K562 (cell line): ENCODE measurements around the gene SNX19. TPM values are rescaled to one million over a fixed set of nuclear protein-coding genes. Genes with fewer than 3 reads are reported as not detected.

Source experiments
- ATAC-seq: fragments of 200-7000 bp; cut with Tn5 transposase; 3 replicates; pipeline ENCODE4 v1.9.1; 2020; ENCODE audit warnings: moderate library complexity
- BruUV-seq: library from RNA; stranded (reverse); fragments of 400-500 nt; replicated peaks from 2 replicates; lab custom pipeline; 2021; lab: Mats Ljungman, UMichigan
- CTCF ChIA-PET: fragments of 300-600 bp; formaldehyde crosslinking; extraction: SDS; loops from one replicate; lab custom pipeline; 2021; ENCODE audit warnings: low intra/inter-chr PET ratio; lab: Yijun Ruan, JAX
- POLR2A ChIA-PET: fragments of 300-600, 350-650 bp; sonication (Branson Sonifier 250); formaldehyde crosslinking; extraction: SDS; loops from one replicate; lab custom pipeline; 2021; ENCODE audit warnings: antibody characterized with exemption, inconsistent platforms; lab: Yijun Ruan, JAX
- DNase-seq, 4 experiments: peaks; one replicate each; pipeline versions ENCODE4 v3.0.0 to v3.0.0-alpha.2; 2011 to 2018; ENCODE audit warnings: low spot score in 3 of 4, mixed read lengths in 3 of 4; ENCODE audit errors: extremely low read depth in 1 of 4
- FAIRE-seq: peaks from 2 replicates; lab custom pipeline; 2011; peaks lifted over from hg19 to GRCh38; lab: Jason Lieb, UNC
- H2AFZ ChIP-seq: 2 replicates; pipeline ENCODE4 v1.6.0; 2011; ENCODE audit warnings: low read depth, low read length, control low read depth, inconsistent platforms
- H3K27ac ChIP-seq: fragments of 200-600 bp; 3 replicates; pipeline ENCODE4 v1.8.0; 2011; ENCODE audit warnings: low read depth, mild to moderate bottlenecking, control low read depth, inconsistent platforms, low read length, moderate library complexity, mixed read lengths; ENCODE audit errors: extremely low read depth
- H3K27me3 ChIP-seq, 2 experiments: fragments of 300-600 bp in 1 of 2; 2 replicates in 1 of 2; 3 replicates in 1 of 2; pipeline versions ENCODE4 v1.6.0 to v1.8.0; 2011; ENCODE audit warnings: inconsistent platforms in 2 of 2, low read length in 2 of 2, mild to moderate bottlenecking in 1 of 2, mixed read lengths in 1 of 2, moderate library complexity in 1 of 2; ENCODE audit not compliant: control insufficient read depth in 2 of 2, insufficient read depth in 2 of 2
- H3K36me3 ChIP-seq: fragments of 300-600 bp; 3 replicates; pipeline ENCODE4 v1.8.0; 2011; ENCODE audit warnings: mild to moderate bottlenecking, low read length, inconsistent platforms; ENCODE audit not compliant: control insufficient read depth, insufficient read depth
- H3K4me1 ChIP-seq, 2 experiments: fragments of 200-600 bp in 1 of 2; replicated peaks in 1 of 2; 2 replicates in 1 of 2; 3 replicates in 1 of 2; pipeline versions ENCODE4 v1.5.1 to v1.8.0; 2011; ENCODE audit warnings: inconsistent platforms in 2 of 2, low read length in 2 of 2, mild to moderate bottlenecking in 1 of 2, mixed read lengths in 1 of 2, moderate library complexity in 1 of 2; ENCODE audit not compliant: control insufficient read depth in 2 of 2, insufficient read depth in 2 of 2
- H3K4me2 ChIP-seq: 2 replicates; pipeline ENCODE4 v1.6.1; 2011; ENCODE audit warnings: low read length, control low read depth, inconsistent platforms, mixed read lengths; ENCODE audit not compliant: insufficient read depth
- H3K4me3 ChIP-seq: fragments of 200-600 bp; sonication (generic), shearing (Covaris generic); 2 replicates; pipeline ENCODE4 v1.5.1; 2016; ENCODE audit warnings: control low read depth, inconsistent platforms
- H3K79me2 ChIP-seq: fragments of 200-600 bp; 3 replicates; pipeline ENCODE4 v1.8.0; 2011; ENCODE audit warnings: low read length, inconsistent platforms; ENCODE audit not compliant: control insufficient read depth, insufficient read depth
- H3K9ac ChIP-seq, 2 experiments: 2 replicates each; pipeline versions ENCODE4 v1.6.0 to v1.6.1; 2011; ENCODE audit warnings: low read depth in 2 of 2, low read length in 2 of 2, control low read depth in 1 of 2, inconsistent platforms in 1 of 2, mild to moderate bottlenecking in 1 of 2, mixed read lengths in 1 of 2; ENCODE audit not compliant: insufficient read depth in 1 of 2
- H3K9me1 ChIP-seq: one replicate; pipeline ENCODE4 v1.6.0; 2011; ENCODE audit warnings: inconsistent platforms, mild to moderate bottlenecking, low read length, moderate library complexity; ENCODE audit not compliant: control insufficient read depth, insufficient read depth
- H3K9me3 ChIP-seq: replicated peaks from 2 replicates; pipeline ENCODE4 v1.5.1; 2011; ENCODE audit warnings: low read depth, low read length, inconsistent platforms; ENCODE audit not compliant: control insufficient read depth, insufficient read depth
- H4K20me1 ChIP-seq: replicated peaks from 2 replicates; pipeline ENCODE4 v1.6.1; 2011; ENCODE audit warnings: low read length, inconsistent platforms, mixed read lengths; ENCODE audit not compliant: control insufficient read depth, insufficient read depth
- CBFA2T3 ChIP-seq: fragments of 450-650 bp; IDR thresholded peaks from 2 replicates; pipeline ENCODE4 v1.6.1; 2017
- CBX1 ChIP-seq: sonication (generic); IDR thresholded peaks from 2 replicates; pipeline ENCODE4 v1.6.1; 2016; ENCODE audit warnings: antibody characterized with exemption, low read depth, mild to moderate bottlenecking
- CREBBP ChIP-seq: IDR thresholded peaks from one replicate; pipeline ENCODE4 v1.6.1; 2012; ENCODE audit warnings: low read depth, mild to moderate bottlenecking, control low read depth, inconsistent platforms, low read length
- RBBP5 ChIP-seq: fragments of 200-600 bp; sonication (generic); IDR thresholded peaks from 2 replicates; pipeline ENCODE4 v1.6.1; 2012; ENCODE audit warnings: borderline replicate concordance, mild to moderate bottlenecking, low read length, control low read depth, inconsistent platforms; ENCODE audit not compliant: insufficient read depth, poor library complexity, severe bottlenecking
- RBFOX2 ChIP-seq: fragments of 200-400 bp; formaldehyde crosslinking; IDR thresholded peaks from 2 replicates; pipeline ENCODE4 v1.6.1; 2017; ENCODE audit warnings: low read depth, mild to moderate bottlenecking, low read length, moderate library complexity
- SREBF1 ChIP-seq: fragments of 150-350 bp; IDR thresholded peaks from 2 replicates; pipeline ENCODE4 v1.6.1; 2014; ENCODE audit warnings: antibody characterized with exemption, low read depth, low read length, borderline replicate concordance
- TEAD4 ChIP-seq, 2 experiments: sonication (generic) in 1 of 2; formaldehyde crosslinking in 1 of 2; IDR thresholded peaks; 2 replicates each; pipeline versions ENCODE4 v1.6.1 to v1.8.0; 2012 to 2022; ENCODE audit warnings: borderline replicate concordance in 1 of 2, inconsistent platforms in 1 of 2, low read length in 1 of 2, mild to moderate bottlenecking in 1 of 2, missing genetic modification reagents in 1 of 2
- TOE1 ChIP-seq, 2 experiments: fragments of 450-650 bp in 1 of 2; sonication (generic) in 1 of 2; formaldehyde crosslinking in 1 of 2; IDR thresholded peaks; 2 replicates each; pipeline versions ENCODE4 v1.7.1 to v1.8.0; 2016 to 2022; ENCODE audit warnings: borderline replicate concordance in 2 of 2, mild to moderate bottlenecking in 2 of 2, antibody characterized with exemption in 1 of 2, inconsistent platforms in 1 of 2, low read depth in 1 of 2, missing genetic modification reagents in 1 of 2, moderate library complexity in 1 of 2
- U2AF1 ChIP-seq: fragments of 200-400 bp; formaldehyde crosslinking; optimal IDR thresholded peaks from 2 replicates; pipeline ENCODE3; 2017; ENCODE audit warnings: mild to moderate bottlenecking, low read depth, low read length, moderate library complexity
- in situ Hi-C: fragments of 300-500 bp; cut with MboI; formaldehyde crosslinking; loops from 4 replicates; pipeline ENCODE4 v1.15.0; 2018; ENCODE audit warnings: inconsistent platforms, mixed read lengths
- intact Hi-C: fragments of 100-400 bp; cut with micrococcal nuclease; formaldehyde crosslinking; loops from 2 replicates; pipeline ENCODE4 v1.14.2; 2022
- polyA plus RNA-seq, 8 experiments: library from polyadenylated mRNA; depleted of rRNA in 4 of 8; stranded (reverse) in 5 of 8; unstranded in 3 of 8; fragments of >200 nt; fragmentation: Nextera tagmentation in 2 of 8; fragmentation: Illumina TruSeq in 1 of 8; extraction: Ambion mirVana in 2 of 8; extraction: Trizol in 1 of 8; gene quantifications; 2 replicates each; pipeline versions ENCODE4 v1.2.1 to v1.2.3, GENCODE V29; 2011 to 2014; ENCODE audit warnings: inconsistent platforms in 1 of 8, missing spikeins in 1 of 8
- total RNA-seq, 7 experiments: library from RNA; depleted of rRNA in 6 of 7; stranded (reverse); fragments of >200 nt in 6 of 7; fragmentation: Illumina TruSeq in 2 of 7; extraction: Trizol in 2 of 7; gene quantifications; 2 replicates each; pipeline versions ENCODE4 v1.2.1 to v1.2.3, GENCODE V29; 2011 to 2021; ENCODE audit warnings: low replicate concordance in 1 of 7
- TF ChIP-seq, protein P1 (sequence below): fragments of 450-650 bp; formaldehyde crosslinking; conservative IDR thresholded peaks from 2 replicates; pipeline ENCODE4 v1.4.0; 2022; ENCODE audit warnings: mild to moderate bottlenecking, missing genetic modification characterization
- TF ChIP-seq, protein P2 (sequence below): fragments of 250-450 bp; sonication (Bioruptor Pico); IDR thresholded peaks from 2 replicates; pipeline ENCODE4 v1.4.0; 2020

The SNX19 gene
- total and polyA plus RNA-seq, 9 of the 15 experiments (the other 6 are each of a cell fraction or from before 2014, with no cell fraction given): 2.2 to 31.3 (median 19.6) TPM

DNA sequence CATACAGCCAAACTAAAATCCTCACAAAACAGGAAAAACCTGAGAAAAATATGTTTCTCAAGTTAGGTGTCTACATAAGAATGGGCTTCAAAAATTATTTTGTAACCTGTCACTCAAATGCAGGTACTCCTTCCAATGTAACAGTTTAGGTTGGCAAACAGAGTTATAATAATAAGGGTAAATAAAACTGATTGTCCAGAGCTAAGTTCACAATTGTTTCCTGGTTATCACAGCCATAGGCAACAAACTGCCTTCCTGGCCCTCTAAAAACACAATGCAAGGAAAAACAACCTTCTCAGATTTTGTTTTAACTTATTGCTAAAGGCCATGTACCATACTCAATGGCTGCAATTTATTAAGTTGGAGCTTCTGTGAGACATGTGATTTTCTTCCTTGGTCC lies 36.4 kb downstream of the SNX19 start:
- CTCF ChIA-PET: no interaction called here
- no peak overlapping the region for H3K4me2 ChIP-seq
- no peak for TF ChIP-seq U2AF1
- TF ChIP-seq CBX1: no peak
- no peak for TF ChIP-seq TOE1 (IDR thresholded peaks at IDR 0.05; ENCODE audit: borderline replicate concordance)
- TF ChIP-seq TOE1 (CRISPR knock-in tag; IDR thresholded peaks at IDR 0.05; ENCODE audit: borderline replicate concordance, low read depth): no peak
- TF ChIP-seq SREBF1: no peak
- TF ChIP-seq, protein P1, sequence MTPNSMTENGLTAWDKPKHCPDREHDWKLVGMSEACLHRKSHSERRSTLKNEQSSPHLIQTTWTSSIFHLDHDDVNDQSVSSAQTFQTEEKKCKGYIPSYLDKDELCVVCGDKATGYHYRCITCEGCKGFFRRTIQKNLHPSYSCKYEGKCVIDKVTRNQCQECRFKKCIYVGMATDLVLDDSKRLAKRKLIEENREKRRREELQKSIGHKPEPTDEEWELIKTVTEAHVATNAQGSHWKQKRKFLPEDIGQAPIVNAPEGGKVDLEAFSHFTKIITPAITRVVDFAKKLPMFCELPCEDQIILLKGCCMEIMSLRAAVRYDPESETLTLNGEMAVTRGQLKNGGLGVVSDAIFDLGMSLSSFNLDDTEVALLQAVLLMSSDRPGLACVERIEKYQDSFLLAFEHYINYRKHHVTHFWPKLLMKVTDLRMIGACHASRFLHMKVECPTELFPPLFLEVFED: no peak
- no peak for TF ChIP-seq RBFOX2
- TF ChIP-seq, protein P2, sequence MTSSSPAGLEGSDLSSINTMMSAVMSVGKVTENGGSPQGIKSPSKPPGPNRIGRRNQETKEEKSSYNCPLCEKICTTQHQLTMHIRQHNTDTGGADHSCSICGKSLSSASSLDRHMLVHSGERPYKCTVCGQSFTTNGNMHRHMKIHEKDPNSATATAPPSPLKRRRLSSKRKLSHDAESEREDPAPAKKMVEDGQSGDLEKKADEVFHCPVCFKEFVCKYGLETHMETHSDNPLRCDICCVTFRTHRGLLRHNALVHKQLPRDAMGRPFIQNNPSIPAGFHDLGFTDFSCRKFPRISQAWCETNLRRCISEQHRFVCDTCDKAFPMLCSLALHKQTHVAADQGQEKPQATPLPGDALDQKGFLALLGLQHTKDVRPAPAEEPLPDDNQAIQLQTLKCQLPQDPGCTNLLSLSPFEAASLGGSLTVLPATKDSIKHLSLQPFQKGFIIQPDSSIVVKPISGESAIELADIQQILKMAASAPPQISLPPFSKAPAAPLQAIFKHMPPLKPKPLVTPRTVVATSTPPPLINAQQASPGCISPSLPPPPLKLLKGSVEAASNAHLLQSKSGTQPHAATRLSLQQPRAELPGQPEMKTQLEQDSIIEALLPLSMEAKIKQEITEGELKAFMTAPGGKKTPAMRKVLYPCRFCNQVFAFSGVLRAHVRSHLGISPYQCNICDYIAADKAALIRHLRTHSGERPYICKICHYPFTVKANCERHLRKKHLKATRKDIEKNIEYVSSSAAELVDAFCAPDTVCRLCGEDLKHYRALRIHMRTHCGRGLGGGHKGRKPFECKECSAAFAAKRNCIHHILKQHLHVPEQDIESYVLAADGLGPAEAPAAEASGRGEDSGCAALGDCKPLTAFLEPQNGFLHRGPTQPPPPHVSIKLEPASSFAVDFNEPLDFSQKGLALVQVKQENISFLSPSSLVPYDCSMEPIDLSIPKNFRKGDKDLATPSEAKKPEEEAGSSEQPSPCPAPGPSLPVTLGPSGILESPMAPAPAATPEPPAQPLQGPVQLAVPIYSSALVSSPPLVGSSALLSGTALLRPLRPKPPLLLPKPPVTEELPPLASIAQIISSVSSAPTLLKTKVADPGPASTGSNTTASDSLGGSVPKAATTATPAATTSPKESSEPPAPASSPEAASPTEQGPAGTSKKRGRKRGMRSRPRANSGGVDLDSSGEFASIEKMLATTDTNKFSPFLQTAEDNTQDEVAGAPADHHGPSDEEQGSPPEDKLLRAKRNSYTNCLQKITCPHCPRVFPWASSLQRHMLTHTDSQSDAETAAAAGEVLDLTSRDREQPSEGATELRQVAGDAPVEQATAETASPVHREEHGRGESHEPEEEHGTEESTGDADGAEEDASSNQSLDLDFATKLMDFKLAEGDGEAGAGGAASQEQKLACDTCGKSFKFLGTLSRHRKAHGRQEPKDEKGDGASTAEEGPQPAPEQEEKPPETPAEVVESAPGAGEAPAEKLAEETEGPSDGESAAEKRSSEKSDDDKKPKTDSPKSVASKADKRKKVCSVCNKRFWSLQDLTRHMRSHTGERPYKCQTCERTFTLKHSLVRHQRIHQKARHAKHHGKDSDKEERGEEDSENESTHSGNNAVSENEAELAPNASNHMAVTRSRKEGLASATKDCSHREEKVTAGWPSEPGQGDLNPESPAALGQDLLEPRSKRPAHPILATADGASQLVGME: no peak
- no peak for TF ChIP-seq CREBBP
- no peak for TF ChIP-seq TEAD4 (IDR thresholded peaks at IDR 0.05; ENCODE audit: low read length)
- TF ChIP-seq TEAD4 (CRISPR knock-in tag; IDR thresholded peaks at IDR 0.05; ENCODE audit: borderline replicate concordance): no peak
- no peak for TF ChIP-seq RBBP5
- no peak for TF ChIP-seq CBFA2T3

More for the DNA sequence above, 36.4 kb downstream of the SNX19 start:
- H4K20me1 ChIP-seq: no peaks in the 10 kb centered on the region; the same call in 1 of the 2 replicates
- intact Hi-C loops (no loop called here), in situ Hi-C loops (no loop called here)
- BruUV-seq: no TSS peak
- ATAC-seq: no peak
- no peaks in the 10 kb centered on the region for H3K27me3 ChIP-seq
- H3K4me1 ChIP-seq: no peaks in the 10 kb centered on the region
- H3K27ac ChIP-seq: no peak overlapping the region
- FAIRE-seq: no peak
- H3K4me3 ChIP-seq: no peak overlapping the region
- no peaks in the 10 kb centered on the region for H3K79me2 ChIP-seq
- H3K9me3 ChIP-seq: no peaks in the 10 kb centered on the region
- H3K9ac ChIP-seq: no peak overlapping the region
- H3K9me1 ChIP-seq: no peaks in the 10 kb centered on the region
- peaks cover 85% of the 10 kb centered on the region for H3K36me3 ChIP-seq
- POLR2A ChIA-PET: no interaction called here
- H2AFZ ChIP-seq: no peak overlapping the region
- no peak for DNase-seq
